ENCODE results near the gene TLCD1. TPM values are rescaled to one million over a fixed set of nuclear protein-coding genes. Genes with fewer than 3 reads are reported as not detected.

TLCD1 gene
- total RNA-seq, 2 donors from 2014 or later: 2.0 to 3.1 TPM

DNA sequence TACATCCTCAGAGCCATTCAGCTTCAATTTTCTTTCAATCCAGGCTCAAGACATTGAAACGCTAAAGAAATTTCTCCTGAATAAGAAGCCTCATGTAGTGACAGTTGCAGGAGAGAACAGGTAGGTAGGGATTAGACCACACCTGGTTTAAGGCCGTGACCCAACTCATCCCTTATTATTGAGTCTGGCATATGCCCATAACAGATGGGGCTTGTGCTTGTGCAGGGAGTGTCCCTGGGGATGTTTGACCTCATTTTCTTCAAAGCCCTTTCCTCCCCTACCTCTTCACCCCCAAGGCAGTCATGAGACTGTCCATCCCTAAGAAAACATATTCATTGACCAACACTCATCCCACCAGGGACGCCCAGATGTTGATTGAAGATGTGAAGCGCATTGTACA is 39.7 kb downstream of the TLCD1 start:
- TF ChIP-seq POLR2A (IDR thresholded peaks at IDR 0.05): no peak
- TF ChIP-seq, protein P1, sequence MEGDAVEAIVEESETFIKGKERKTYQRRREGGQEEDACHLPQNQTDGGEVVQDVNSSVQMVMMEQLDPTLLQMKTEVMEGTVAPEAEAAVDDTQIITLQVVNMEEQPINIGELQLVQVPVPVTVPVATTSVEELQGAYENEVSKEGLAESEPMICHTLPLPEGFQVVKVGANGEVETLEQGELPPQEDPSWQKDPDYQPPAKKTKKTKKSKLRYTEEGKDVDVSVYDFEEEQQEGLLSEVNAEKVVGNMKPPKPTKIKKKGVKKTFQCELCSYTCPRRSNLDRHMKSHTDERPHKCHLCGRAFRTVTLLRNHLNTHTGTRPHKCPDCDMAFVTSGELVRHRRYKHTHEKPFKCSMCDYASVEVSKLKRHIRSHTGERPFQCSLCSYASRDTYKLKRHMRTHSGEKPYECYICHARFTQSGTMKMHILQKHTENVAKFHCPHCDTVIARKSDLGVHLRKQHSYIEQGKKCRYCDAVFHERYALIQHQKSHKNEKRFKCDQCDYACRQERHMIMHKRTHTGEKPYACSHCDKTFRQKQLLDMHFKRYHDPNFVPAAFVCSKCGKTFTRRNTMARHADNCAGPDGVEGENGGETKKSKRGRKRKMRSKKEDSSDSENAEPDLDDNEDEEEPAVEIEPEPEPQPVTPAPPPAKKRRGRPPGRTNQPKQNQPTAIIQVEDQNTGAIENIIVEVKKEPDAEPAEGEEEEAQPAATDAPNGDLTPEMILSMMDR (IDR thresholded peaks at IDR 0.05): no peak
- peaks cover 42 to 82% of the 10 kb centered on the region in 2 donors for H3K36me3 ChIP-seq (replicated peaks in 1 of 2; ENCODE audit: insufficient read depth in 1 of 2, low read depth in 2 of 2)
- ATAC-seq (no peak), DNase-seq (no peak)
- no peaks in the 10 kb centered on the region for H3K9me3 ChIP-seq
- H3K27me3 ChIP-seq: no peaks in the 10 kb centered on the region
- H3K4me1 ChIP-seq: no peaks in the 10 kb centered on the region
- no peak overlapping the region for H3K27ac ChIP-seq
- 81 to 86% methylated on average over 4 of the region's 4 CpGs for WGBS, 2 donors
- H3K4me3 ChIP-seq: no peak overlapping the region
- intact Hi-C loops (cut with DNase I): no loop called here

DNA sequence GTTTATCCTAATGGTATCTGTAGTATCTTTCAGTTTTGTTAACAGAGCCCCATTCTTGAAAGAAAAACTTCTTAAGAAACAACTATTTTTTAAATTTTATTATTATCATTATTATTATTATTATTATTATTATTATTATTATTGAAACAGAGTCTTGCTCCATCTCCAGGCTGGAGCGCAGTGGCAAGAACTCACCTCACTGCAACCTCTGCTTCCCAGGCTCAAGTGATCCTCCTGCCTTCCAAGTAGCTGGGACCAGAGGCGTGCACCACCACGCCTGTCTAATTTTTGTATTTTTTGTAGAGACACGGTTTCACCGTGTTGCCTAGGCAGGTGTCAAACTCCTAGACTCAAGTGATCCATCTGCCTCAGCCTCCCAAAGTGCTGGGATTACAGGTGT is 40.7 kb downstream of the TLCD1 start:
- Histone ChIP-seq H3K27ac (no peak overlapping the region), H3K9me3 (no peaks in the 10 kb centered on the region), H3K4me3 (no peak overlapping the region), H3K27me3 (no peaks in the 10 kb centered on the region), H3K36me3 (replicated peaks in 1 of 2; ENCODE audit: insufficient read depth in 1 of 2, low read depth in 2 of 2) (peaks cover 36 to 80% of the 10 kb centered on the region in 2 donors), H3K4me1 (no peaks in the 10 kb centered on the region)
- TF ChIP-seq, protein P1 (IDR thresholded peaks at IDR 0.05): no peak
- TF ChIP-seq POLR2A (IDR thresholded peaks at IDR 0.05): no peak
- no peak for ATAC-seq
- WGBS, 2 donors: 88 to 89% methylated on average over 5 of the region's 5 CpGs
- intact Hi-C loops (cut with DNase I): no loop called here
- DNase-seq: no peak

DNA sequence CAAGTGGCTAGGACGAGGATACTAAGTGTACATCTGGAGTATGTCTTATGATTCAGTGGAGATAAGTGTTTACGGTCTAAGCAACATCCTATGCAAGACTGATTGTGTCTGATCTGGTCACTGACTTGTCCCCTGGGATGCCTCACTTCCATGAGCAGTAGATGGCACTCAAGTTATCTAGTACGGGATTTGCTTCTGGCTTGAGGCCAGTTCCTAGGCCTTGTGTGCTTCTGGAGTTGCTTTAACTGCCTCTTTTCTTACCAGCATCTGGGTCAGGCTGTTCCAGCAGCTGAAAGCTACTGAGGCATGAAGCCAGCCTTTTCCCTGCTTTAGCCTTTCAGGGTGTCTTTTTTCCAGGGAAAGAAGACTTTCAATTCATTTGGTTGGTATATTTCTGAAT is 41.1 kb downstream of the TLCD1 start:
- WGBS, 2 donors: 51 to 58% methylated on average over 3 of the region's 3 CpGs
- ATAC-seq (peak; percentile 59), DNase-seq (peak; percentile 26 to 70 (median 52))
- Histone ChIP-seq H3K27me3 (no peaks in the 10 kb centered on the region), H3K27ac (no peak overlapping the region), H3K36me3 (replicated peaks in 1 of 2; ENCODE audit: insufficient read depth in 1 of 2, low read depth in 2 of 2) (peaks cover 32 to 76% of the 10 kb centered on the region in 2 donors), H3K4me1 (no peaks in the 10 kb centered on the region), H3K9me3 (no peaks in the 10 kb centered on the region), H3K4me3 (no peak overlapping the region)
- TF ChIP-seq POLR2A (IDR thresholded peaks at IDR 0.05): no peak
- TF ChIP-seq, protein P1 (IDR thresholded peaks at IDR 0.05): peak in 1 of 7 experiments; percentile 5
- intact Hi-C loops (cut with DNase I): no loop called here

DNA sequence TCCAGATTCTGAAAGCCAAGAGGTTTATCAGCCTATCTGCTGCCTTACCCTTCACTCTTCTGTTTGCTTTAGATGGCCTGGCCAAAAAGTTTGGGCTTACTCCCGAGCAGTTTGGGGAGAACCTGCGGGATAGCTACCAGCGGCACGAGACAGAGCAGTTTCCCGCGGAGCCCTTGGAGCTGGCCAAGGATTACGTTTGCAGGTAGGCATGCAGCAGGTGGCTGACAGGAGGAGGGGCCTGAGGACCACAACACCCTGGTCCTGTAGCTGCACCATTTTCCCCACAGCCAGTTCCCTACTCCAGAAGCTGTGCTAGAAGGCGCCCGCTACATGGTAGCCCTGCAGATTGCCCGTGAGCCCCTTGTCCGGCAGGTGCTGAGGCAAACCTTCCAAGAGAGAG is 43.4 kb downstream of the TLCD1 start:
- no peaks in the 10 kb centered on the region for H3K4me1 ChIP-seq
- H3K4me3 ChIP-seq: no peak overlapping the region
- DNase-seq: no peak
- TF ChIP-seq POLR2A (IDR thresholded peaks at IDR 0.05): no peak
- TF ChIP-seq, protein P1 (IDR thresholded peaks at IDR 0.05): no peak
- 71 to 89% methylated on average over 10 of the region's 11 CpGs for WGBS, 2 donors
- no peaks in the 10 kb centered on the region for H3K9me3 ChIP-seq
- H3K36me3 ChIP-seq (replicated peaks in 1 of 2; ENCODE audit: insufficient read depth in 1 of 2, low read depth in 2 of 2): peaks cover 38 to 68% of the 10 kb centered on the region in 2 donors
- H3K27me3 ChIP-seq: no peaks in the 10 kb centered on the region
- intact Hi-C loops (cut with DNase I): no loop called here
- no peak overlapping the region for H3K27ac ChIP-seq
- no peak for ATAC-seq

DNA sequence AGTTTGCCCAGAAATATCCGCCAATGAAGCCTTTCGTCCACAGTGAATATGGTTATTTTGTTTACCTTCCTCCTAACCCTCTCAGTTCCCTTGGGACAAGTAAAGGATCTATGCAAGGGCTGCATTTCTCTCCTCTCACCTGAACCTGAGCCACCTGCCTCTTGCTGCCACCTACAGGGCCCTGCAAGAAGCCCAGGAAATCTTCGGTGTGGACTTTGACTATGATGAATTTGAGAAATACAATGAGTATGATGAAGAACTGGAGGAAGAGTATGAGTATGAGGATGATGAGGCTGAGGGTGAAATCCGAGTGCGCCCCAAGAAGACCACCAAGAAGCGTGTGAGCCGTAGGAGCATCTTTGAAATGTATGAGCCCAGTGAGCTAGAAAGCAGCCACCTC is 50.1 kb downstream of the TLCD1 start:
- Histone ChIP-seq H3K36me3 (replicated peaks in 1 of 2; ENCODE audit: insufficient read depth in 1 of 2, low read depth in 2 of 2) (peaks cover 47 to 61% of the 10 kb centered on the region in 2 donors), H3K27ac (no peak overlapping the region), H3K4me1 (no peaks in the 10 kb centered on the region), H3K9me3 (no peaks in the 10 kb centered on the region), H3K4me3 (no peak overlapping the region), H3K27me3 (no peaks in the 10 kb centered on the region)
- DNase-seq: peak in 1 of 4 donors; percentile 17
- intact Hi-C loops (cut with DNase I): no loop called here
- TF ChIP-seq POLR2A (IDR thresholded peaks at IDR 0.05): no peak
- TF ChIP-seq, protein P1 (IDR thresholded peaks at IDR 0.05): peak in 3 of 7 experiments; percentile 26 to 41 (median 30)
- 82% methylated on average over 7 of the region's 7 CpGs for WGBS, 2 donors
- no peak for ATAC-seq

Data from body of pancreas (tissue), 4 donors.